ENCODE results near the gene CTSD.

- TF ChIP-seq, protein P1, sequence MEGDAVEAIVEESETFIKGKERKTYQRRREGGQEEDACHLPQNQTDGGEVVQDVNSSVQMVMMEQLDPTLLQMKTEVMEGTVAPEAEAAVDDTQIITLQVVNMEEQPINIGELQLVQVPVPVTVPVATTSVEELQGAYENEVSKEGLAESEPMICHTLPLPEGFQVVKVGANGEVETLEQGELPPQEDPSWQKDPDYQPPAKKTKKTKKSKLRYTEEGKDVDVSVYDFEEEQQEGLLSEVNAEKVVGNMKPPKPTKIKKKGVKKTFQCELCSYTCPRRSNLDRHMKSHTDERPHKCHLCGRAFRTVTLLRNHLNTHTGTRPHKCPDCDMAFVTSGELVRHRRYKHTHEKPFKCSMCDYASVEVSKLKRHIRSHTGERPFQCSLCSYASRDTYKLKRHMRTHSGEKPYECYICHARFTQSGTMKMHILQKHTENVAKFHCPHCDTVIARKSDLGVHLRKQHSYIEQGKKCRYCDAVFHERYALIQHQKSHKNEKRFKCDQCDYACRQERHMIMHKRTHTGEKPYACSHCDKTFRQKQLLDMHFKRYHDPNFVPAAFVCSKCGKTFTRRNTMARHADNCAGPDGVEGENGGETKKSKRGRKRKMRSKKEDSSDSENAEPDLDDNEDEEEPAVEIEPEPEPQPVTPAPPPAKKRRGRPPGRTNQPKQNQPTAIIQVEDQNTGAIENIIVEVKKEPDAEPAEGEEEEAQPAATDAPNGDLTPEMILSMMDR (conservative IDR thresholded peaks at IDR 0.05; ENCODE audit: low read depth, low read length) = no peak
- TF ChIP-seq POLR2A (IDR thresholded peaks at IDR 0.05; ENCODE audit: low read depth, low read length) (no peak), RAD21 (IDR thresholded peaks at IDR 0.05; ENCODE audit: low read length) (no peak), BHLHE40 (IDR thresholded peaks at IDR 0.05; ENCODE audit: low read depth, low read length) (no peak), USF2 (IDR thresholded peaks at IDR 0.05; ENCODE audit: low read depth, low read length) (no peak), SMC3 (IDR thresholded peaks at IDR 0.05; ENCODE audit: low read depth, low read length) (no peak), MAFK (IDR thresholded peaks at IDR 0.05; ENCODE audit: low read depth, low read length) (no peak), CEBPB (IDR thresholded peaks at IDR 0.05; ENCODE audit: low read depth, low read length) (no peak), RFX5 (IDR thresholded peaks at IDR 0.05; ENCODE audit: low read depth, low read length) (no peak), RCOR1 (IDR thresholded peaks at IDR 0.05; ENCODE audit: insufficient replicate concordance, low read length) (no peak), CHD1 (IDR thresholded peaks at IDR 0.05; ENCODE audit: low read depth, low read length) (no peak), NFE2L2 (IDR thresholded peaks at IDR 0.05; ENCODE audit: low read depth, low read length) (no peak)
- TF ChIP-seq, protein P2, sequence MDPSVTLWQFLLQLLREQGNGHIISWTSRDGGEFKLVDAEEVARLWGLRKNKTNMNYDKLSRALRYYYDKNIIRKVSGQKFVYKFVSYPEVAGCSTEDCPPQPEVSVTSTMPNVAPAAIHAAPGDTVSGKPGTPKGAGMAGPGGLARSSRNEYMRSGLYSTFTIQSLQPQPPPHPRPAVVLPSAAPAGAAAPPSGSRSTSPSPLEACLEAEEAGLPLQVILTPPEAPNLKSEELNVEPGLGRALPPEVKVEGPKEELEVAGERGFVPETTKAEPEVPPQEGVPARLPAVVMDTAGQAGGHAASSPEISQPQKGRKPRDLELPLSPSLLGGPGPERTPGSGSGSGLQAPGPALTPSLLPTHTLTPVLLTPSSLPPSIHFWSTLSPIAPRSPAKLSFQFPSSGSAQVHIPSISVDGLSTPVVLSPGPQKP (IDR thresholded peaks at IDR 0.05; ENCODE audit: borderline replicate concordance, low read depth, low read length) = no peak
Observed at GRCh38 chr11:1771273-1771672, 7.5 kb upstream of the CTSD start.

All from IMR-90 (cell line).